ENCODE data around the gene SLC6A13.

- TF ChIP-seq JUNB (IDR thresholded peaks at IDR 0.05) (no peak), POLR2A (IDR thresholded peaks at IDR 0.05; ENCODE audit: low read length) (no peak), CTCF (IDR thresholded peaks at IDR 0.05) (no peak)
Measured at GRCh38 chr12:265096-265495, 2.5 kb upstream of the SLC6A13 start.
